Left colon (tissue), 2 donors: ENCODE measurements around the gene CRNKL1. TPM values are rescaled to one million over a fixed set of nuclear protein-coding genes. Genes with fewer than 3 reads are reported as not detected.

ENCODE experiments used
- ATAC-seq: fragments of 200-7000 bp; cut with Tn5 transposase; one replicate; pipeline ENCODE4 v1.9.1; 2020; ENCODE audit warnings: mild to moderate bottlenecking, moderate library complexity
- DNase-seq, 2 donors: peaks; one replicate each; pipeline ENCODE4 v3.0.0-alpha.2; 2020
- intact Hi-C, 2 donors: fragments of 100-400 bp; cut with DNase I in 1 of 2; cut with micrococcal nuclease in 1 of 2; formaldehyde crosslinking; loops; one replicate each; pipeline versions ENCODE4 v1.11.2 to v1.14.0; 2022; cut with DNase I, micrococcal nuclease
- long read RNA-seq: library from polyadenylated mRNA; unstranded; transcript quantifications from one replicate; pipeline ENCODE4 v2.0.0, GENCODE V29; 2021
- total RNA-seq, 2 donors: library from RNA; stranded (reverse); fragmentation: NEBNext Ultra II Directional; extraction: Animal tissue kit (Norgen Biotek cat#: 25700); gene quantifications; one replicate each; pipeline ENCODE4 v1.2.1, GENCODE V29; 2021
- donor health status: DM: no; HTN: no; CAD: no.
- donor health status: DM: yes; HTN: yes; CAD: no.

The CRNKL1 gene
- 10 to 100 TPM; 15.2 to 22.4 TPM for total RNA-seq
- long read RNA-seq, full-length matches to known transcripts = 31 of 37 reads
- long read RNA-seq, partial matches to known transcripts = 5 of 37 reads
- long read RNA-seq, other reads (novel, unspliced or antisense) = 1 of 37 reads

DNA sequence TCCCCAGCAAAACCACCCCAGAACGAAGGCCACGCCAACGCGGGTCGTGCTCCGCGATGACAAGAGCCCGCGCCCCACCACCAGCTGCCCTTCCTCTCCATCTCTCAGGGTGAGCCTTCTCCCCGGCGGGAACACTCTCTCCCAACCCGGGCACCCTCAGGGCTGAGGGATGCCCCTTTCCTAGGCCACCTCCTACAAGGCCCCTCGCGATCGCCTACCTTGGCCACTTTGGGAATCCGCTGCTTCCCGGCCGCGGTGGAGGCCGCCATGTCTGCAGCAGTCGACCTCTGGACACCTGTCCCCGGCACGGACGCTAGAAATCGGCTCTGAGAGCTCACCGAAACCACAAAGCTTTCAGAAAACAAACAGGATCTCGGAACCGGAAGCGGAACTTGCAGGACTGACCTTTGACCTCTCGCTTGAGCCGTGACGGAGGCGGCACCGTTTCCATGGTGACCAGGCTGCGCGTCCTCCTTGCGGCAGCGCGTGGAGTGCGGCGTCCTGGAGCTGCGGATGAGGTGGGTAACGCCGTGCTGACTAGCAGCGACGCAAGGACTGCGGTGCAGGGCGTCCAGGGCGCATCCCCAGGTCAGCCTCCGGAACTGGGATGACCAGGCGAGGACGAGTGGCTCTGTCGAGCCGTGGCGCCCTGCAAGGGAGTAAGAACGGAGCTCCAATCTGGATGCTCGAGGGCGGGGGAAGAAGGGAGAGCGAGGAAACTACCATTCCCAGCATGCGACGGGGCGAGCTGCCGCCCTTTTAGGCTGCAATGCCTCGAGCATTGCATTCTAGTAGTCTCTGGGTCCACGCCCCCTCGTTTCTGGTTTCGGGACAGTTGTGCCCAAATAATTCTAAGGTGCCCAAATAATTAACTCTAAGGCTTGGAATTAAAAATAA is at the start of gene CRNKL1, which contains the start of gene CFAP61:
CRNKL1 (minus strand) TSS at position 393 of the 897 bp plus-strand sequence; CDS start at position 269, 124 bp downstream.
CFAP61 (plus strand) TSS at position 459 of the 897 bp plus-strand sequence. CDS start 4,122 bp downstream, outside the sequence.
- intact Hi-C loops = no loop called here
- peak; percentile 97 to 99 for DNase-seq
- ATAC-seq = peak; percentile 96

DNA sequence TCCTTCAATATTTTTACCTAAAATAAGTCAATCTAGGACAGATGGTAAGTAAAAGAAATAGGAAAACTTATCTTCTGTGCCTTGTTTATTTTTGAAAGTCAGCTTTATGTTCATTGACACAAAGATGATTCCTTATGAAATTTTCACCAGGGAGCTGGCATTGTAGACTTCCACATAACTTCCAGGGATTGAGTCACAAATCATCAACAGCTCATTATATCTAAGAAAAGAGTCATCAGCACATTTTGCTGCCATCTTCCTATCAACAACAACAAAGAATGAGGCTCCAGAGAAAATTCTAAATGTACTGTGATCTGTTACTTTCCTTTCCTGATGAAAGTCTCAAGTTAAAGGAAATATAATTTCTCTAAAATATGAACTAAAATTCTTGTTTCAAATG is 48.6 kb upstream of the CRNKL1 start:
- DNase-seq = no peak
- no peak for ATAC-seq
- intact Hi-C loops = no loop called here

DNA sequence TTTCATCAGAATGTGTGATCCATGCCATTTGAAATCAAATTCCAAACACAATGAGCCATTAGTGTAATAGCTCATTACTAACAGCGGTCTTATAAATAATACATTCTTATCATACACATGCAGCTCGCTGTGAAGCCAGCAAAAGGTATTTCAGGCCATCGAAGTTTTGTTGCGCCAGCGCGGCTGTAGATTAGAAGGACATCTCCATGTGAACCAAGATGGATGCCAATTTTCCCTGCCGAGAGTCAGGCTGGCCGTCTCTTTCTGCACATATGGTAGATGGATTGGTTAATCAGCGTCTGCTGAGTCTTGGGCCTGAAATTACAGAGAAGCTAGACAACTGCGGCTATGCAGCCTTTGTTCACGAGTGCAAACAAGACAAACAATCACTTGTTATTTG is 44.2 kb upstream of the CRNKL1 start:
- ATAC-seq (no peak), DNase-seq (no peak)
- intact Hi-C loops = no loop called here

DNA sequence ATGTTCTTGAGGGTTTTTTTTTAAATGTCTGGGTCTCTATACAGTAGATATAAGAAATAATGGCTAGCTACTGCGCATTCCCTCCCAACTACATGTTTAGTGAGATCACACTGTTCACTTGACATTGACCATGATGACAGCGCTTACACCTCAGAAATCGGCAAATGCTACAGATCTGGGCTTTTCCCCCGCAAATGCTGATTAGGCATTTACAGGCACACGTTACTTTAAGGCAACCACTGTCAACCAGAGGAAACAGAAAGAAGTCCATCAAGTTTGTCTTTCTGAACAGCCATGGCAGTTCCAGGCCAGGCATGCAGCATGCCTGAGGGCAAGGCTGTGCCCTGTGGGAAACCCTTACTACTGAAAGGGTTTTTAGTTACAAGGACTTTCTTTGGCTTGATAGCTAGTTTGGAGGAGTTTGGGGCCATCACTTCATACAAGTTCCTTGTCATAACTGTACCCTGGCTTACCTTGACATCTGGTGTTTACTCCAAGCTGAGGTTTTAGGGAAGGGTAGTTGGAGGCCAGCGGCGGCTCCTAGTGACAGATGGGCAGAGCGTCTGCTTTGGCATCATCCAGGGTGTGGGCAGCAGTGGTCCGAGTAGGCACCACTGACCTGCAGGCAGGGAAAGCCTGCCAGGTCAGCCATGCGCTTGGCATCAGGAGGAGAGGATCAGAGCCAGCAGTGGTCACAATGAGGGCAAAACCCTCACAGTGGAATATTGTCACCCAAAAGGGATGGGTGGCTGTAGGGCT is 43.0 kb upstream of the CRNKL1 start:
- no peak for ATAC-seq
- intact Hi-C loops = no loop called here
- no peak for DNase-seq

DNA sequence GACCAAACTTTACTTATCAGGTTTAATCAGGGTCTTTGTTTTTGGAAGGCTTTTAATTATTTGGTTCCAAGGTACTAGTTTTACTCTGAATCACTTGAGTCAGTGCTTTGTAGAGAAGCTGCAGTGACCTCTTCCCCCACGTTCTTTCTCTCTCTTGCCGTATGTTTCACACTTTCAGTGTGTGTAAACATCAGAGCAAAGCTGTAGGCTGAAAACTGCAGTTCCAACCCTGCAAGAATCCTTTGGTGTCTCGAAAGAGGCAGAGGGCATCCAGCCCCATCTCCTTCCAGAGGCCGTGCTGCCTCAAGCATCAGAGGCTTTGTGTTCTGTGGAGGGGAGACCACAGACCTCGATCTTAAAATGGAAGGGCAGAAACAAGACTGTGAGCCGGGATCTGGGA is 42.1 kb upstream of the CRNKL1 start:
- ATAC-seq (no peak), DNase-seq (no peak)
- intact Hi-C loops = no loop called here

DNA sequence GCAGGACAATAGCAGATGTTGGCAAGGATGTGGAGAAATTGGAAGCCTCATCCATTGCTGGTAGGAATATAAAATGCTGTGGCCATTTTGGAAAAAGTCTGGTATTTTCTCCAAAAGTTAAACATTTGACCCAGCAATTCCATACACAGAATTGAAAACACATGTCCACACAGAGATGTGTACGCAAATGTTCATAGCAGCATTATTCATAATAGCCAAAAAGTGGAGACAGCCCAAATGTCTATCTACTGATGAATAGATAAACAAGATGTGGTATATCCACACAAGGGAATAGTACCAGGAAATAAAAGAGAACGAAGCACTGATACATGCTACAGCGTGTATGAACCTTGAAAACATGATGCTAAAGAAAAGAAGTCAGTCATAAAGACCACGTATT is 40.6 kb upstream of the CRNKL1 start:
- intact Hi-C loops = no loop called here
- no peak for ATAC-seq
- no peak for DNase-seq

DNA sequence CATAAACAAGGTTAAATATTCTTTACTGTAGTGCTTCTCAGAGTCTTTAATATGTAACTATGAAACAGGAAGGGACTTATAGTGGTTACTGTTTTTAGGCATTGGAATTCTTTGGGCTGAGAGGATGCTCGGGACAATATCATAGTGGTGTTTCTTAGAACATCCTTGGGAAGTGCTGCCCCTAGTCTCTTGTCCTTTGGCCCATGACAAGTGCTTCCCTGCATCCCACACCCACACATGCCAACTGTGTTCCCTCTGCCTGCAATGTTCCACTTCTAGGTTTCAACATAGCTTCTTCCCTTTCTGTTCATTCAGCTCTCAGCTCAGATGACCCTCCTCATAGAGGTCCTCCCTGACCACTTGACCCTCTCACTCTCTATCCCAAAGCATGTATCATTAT is 37.7 kb upstream of the CRNKL1 start:
- DNase-seq (no peak), ATAC-seq (no peak)
- intact Hi-C loops = no loop called here

DNA sequence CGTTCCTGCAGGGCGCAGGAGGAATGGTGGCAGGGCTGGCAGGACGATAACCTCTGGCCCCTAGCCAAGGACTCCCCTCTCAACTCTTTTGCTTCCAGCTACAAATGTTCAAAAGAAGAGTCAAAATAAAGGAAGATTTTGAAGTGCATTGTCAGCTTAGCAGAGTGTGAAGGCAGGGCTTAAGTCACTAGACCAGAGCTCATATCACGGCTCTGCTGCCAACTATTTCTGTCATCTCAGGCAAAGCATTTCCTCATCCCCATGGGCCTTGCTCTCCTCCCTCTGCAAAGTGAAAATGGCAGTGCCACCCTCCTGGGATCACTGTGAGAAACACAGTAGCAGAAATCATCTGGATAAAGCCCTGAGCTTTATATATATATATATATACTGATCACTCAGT is 36.8 kb upstream of the CRNKL1 start:
- DNase-seq (no peak), ATAC-seq (no peak)
- intact Hi-C loops = no loop called here

DNA sequence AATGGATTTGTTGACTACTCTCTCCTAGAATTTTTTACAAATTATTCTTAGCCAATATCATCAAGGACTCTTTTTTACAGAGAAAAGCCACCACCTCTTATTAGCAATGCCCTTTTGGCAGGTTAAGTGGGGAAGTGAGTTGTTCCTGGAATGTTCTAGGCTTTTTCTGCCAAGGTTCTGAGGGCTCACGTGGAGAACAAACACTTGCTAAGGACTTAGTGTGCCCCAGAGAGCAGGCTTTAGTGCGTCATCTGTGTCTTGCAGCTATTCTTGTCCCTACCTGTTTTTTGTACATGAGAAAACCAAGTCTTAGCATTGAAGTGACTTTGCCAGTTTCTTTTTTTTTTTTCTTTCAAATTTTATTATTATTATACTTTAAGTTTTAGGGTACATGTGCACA is 33.5 kb upstream of the CRNKL1 start:
- no peak for DNase-seq
- intact Hi-C loops = no loop called here
- ATAC-seq = no peak

DNA sequence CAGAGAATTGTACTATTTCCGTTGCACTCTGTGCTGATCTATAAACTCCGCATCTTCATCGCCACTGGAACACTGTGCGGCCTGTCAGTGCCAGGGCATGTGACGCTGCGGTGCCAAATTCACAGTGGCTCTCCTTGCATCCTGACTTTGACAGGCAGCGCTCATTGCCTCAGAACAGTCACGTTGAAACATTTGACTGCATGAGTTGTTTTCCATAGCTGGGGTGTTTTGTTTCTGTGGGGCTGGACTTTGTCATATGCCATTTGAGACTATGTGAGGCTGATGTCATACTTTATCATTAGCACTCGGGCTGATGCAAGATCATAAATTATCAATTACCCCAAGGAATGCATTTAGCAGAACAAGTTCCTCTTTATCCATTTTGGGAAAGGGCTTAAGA is 32.8 kb upstream of the CRNKL1 start:
- DNase-seq = no peak
- ATAC-seq = no peak
- intact Hi-C loops = no loop called here

DNA sequence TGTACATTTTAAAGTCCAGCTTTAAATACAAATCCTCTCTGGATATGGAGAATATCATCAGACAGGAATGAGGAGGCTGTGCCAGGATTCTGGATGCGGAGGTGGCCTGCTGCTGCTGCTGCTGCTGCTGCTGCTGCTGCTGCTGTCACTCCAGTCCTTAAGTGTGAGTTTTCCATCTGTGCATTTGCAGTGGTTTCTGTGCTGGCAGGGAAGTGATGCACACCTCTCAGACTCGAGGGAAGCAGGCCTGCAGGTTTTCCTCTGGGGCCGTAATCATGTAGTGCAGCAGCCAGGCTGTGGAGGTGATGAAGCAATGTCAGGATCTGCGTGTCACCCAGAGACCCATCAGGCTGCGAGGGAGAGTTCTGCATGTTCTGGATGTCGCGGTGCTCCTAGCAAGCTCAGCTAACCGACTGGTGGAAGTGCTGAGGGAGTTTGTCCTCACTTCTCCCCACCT is 32.1 kb upstream of the CRNKL1 start:
- DNase-seq (no peak), ATAC-seq (no peak)
- intact Hi-C loops = loop anchor here in 1 of 2 donors (5.0 kb wide), 1 partner anchor 153 kb away; no protein-coding TSS in a partner anchor

DNA sequence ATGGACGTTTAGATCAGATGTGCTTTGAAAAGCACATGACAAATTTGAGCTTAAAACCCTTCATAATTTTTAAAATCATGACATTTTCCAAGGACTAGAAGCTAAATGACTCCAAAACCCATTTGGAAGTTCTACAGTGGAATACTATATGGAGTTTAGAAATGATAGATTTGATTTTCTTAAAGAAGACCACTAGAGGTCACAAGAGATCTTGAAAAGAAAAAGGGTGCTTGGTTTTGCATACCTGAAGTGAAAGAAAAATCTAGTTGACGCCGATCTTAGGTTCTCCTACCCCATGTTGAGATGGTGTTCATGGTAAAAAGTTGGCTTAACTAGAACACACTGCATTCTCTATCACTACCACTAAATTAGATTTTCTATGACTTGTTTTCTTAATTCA is 31.5 kb upstream of the CRNKL1 start:
- DNase-seq (no peak), ATAC-seq (peak; percentile 68)
- intact Hi-C loops = loop anchor here in 1 of 2 donors (5.0 kb wide), 1 partner anchor 153 kb away; no protein-coding TSS in a partner anchor

DNA sequence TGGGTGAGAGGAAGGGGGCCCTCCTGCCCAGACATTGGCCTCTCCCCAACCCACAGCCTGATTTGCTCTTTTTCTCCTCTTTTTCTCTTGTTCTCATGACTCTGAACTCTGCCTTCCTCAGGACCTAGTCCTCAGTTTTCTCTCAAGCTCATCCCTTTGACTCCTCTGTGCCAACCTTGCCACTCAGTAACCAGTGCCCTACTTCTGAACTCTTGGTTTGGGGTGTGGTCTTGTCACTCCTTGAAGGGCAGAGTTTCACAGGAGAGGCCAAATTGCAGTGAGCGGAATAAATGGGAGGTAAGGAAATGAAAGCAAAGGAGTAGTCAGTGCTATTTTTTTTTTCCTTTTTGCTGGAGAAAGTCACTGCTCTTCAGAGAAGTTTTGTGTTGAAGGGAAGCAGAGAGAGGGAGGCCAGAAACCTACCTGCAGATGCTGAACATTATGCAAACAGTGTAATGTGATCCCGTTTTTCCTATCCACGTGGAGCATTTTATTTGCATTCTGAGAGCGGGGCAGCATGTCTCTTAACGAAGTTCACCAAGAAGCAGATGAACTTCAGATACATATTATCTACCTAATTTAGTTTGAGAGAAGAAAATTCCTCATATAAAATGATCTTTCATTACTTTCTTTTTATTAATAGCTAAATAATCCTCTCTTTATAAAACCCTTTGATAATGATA is 27.0 kb upstream of the CRNKL1 start:
- ATAC-seq (peak; percentile 97), DNase-seq (no peak)
- intact Hi-C loops = no loop called here

DNA sequence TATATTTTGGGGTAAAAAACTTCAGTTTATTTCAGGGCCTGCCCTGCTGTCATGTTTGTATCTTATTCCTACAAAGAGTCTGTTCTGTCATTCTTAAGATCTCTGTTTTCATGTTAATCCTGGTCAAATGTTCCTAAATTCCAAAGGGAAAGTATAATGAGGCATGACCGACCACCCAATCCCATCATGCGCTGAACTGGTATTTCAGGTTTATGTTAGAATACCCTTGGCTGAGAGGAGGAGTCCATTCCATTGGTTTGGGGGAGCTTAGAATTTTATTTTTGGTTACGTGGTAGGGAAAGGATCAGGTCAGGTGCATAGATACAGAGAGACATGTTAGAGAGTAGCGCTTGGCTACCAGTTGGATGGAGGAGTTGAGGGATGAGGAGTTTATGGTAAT is 25.8 kb upstream of the CRNKL1 start:
- DNase-seq (no peak), ATAC-seq (no peak)
- intact Hi-C loops = no loop called here

DNA sequence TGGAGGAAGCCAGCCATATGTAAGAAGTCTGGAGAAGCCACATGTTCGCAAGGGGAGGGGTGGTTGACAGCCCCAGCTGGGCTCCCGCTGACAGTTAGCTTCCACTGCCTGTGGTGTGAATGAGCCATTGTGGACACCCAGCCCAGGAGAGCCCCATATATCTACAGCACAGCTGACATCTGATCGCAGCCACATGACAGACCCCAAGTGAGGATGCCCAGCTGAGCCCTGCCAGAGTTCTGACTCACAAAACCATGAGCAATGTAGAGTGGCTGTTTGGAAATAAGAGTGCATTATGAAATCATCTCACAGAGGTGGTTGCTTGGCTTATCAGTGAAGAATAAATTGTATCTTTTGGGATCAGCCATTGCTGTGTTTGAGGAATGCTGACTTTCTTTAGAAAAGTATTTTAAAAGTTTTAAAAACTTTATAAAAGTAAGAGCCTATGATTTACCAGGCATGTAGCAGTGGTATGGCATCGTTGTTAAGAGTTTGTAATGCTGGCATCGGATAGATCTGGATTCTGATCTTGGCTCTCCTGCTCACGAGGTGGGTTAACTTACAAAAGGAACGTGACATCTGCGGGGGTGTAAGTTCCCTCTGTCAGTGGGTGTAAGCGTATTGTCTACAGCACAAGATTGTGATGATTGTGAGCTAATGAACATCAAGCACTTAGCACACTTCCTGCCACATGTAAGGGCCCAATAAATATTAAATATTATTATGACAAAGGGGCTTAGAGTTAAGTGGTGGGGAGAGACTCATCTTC is 24.2 kb upstream of the CRNKL1 start:
- intact Hi-C loops = no loop called here
- no peak for ATAC-seq
- DNase-seq = no peak

DNA sequence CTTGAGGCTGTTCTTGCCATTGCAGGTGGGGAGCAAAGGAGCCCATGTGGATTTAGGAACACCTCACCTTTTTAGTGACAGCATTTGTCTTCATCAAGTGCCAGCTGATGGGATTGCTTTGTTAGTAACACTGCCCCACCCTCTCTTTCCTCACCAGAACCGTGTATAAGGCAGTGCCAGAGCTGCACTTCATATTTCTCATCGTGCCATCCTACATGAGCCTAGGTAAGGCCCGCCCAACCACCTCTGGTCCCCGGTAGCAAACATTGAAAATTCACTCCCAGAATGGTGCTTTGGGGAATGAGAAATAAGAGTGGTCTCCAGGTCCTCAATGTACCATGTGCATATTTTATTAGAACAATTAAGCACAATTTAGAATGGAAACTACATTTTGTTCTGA is 22.8 kb upstream of the CRNKL1 start:
- DNase-seq (no peak), ATAC-seq (no peak)
- intact Hi-C loops = no loop called here

DNA sequence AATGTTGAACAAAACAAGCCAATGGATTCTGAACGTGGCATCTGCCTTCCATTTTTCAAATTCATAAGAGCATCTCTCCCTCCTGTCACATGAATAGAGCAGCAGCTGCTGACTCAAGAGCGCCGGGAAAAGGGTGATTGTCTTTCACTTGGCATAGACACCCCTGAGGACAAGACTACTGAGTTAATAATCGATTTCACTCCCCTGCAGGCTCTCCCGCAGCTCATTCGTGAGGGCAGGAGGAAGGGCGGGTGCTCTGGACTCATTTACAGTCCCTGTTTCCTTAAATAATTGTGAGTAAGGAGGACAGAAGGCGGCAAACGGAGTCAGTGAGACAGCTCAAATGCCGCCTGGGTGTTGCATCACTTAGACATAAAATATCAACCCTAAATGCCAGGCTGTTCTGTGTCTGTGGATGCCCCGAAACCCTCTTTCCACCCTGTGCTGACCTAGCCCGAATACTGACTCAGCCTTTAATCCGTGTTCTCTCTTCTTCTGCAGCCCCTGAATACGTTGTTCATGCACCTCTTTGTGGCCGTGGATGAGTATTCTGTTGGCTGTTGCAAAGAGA is 21.6 kb upstream of the CRNKL1 start:
- intact Hi-C loops = no loop called here
- ATAC-seq = no peak
- DNase-seq = no peak
